GM19099 (cell line): Measurements from ENCODE around the gene HSD17B1.
A peak's percentile ranks its signal among the peaks of the same experiment; 100 is the strongest.

Experiments used
- POLR2A ChIP-seq: IDR thresholded peaks from 3 replicates; pipeline ENCODE4 v1.6.1; 2011; ENCODE audit warnings: low read depth; ENCODE audit not compliant: insufficient read length; ENCODE audit errors: extremely low read depth

Gene HSD17B1

DNA sequence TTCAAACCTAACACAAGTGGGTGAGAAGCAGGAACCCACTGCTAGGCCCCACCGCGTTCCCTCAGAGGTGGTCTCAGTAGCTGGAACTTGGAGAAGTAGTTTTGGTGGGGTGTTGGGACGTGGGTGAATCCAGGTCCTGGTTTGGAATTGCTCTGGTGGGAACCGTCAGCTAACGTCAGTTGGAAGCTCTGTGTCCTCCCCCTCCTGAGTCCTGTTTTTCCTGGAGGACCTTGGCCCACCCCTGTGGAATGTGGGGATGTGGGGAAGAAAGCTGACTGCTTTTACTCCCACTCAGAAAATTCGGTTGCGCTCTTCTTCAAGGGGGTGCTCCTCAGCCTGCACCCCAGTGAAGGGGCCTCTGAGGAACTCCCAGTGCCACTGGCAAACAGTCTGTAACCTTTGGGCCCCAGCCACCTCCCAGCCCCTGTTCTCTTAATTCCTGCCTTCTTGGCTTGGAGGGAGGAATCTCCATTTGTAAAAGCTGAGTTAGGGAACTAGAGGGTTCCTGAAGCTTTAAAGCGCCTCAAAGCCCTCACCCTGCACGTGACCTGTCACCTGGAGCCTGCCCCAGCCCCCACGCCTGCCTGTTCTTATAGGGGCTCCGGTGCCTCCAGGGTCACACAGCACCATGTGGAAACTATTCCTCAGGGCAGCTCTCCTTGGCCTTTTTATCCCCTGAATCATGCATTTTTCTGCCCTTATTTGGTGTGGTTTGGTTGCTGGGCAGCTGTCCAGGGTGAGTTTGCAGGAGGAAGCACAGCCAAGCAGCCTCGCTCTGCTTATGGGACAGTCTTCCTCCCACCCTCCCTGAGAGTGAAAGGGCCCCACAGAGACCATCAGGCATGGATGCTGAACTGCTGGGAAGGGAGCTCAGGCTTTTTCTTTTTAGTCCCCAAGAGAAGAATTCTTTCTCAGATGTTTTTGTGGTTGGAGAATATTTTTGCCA is 32.9 kb upstream of the HSD17B1 start:
- no peak for TF ChIP-seq POLR2A

DNA sequence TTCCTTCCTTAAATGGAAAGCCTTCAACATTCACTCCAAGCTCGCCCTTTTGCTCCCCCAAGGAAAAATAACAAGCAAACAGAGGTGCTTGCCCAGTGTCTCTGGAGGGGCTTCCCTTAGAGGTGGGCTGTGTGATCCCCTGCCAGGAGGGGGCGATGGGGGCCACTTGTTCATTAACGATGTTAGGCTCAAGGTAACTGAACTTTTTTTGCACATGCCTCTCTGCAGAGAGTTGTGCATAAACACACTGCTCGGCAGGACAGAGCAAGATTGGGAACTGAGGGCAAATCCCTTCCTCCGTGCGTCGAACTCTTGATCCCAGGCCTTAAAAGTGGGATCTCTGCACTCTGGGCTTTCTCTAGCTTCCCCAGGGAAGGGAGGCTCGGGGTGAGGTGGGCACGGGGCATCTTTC is 32.2 kb upstream of the HSD17B1 start:
- no peak for TF ChIP-seq POLR2A

DNA sequence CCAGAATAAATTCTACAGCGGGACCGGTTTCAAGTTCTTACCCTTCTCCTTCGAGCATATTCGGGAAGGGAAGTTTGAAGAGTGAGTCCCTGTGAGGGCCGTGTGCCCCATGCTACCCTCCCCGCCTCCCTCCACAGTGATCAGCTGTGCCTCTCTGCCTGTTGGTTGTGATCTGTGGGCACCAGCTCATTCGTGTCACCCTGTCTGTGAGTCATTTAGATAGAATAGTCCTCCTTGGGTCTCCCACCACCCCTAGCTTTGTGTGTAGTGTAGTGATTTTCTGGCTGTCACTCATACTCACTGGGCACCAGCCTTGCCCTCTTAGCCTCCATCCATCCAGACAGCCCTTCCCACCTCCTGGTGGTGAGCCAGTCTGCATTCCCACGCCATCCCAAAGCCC is 31.7 kb upstream of the HSD17B1 start:
- no peak for TF ChIP-seq POLR2A

DNA sequence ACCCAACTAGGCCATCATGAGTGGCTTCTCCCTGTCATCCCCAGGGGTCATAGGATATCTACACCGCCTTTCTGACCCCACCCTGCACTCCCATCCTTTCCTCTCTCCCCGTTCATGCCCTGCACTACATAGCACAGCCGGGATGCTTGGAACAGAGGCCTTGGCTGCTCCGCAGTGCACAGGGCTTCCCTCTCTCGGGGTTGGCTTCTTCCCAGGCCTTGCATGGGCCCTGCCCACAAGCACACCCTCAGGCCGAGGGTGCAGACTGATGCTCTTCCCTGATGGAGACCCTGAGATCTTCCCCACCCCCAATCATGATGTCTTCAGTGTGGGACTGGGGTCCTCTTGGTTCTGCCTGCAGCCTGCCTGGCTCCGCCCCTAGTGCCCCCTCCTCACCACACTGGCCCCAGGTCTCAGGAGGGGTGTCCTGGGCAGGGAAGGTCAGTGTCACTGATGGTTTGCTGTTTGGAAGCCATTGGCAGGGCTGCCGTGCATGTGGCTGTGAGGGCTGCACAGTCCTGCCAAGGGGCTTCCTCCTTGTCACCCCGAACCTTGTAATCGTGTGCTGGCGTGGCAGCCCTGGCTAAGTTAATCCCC is 31.0 kb upstream of the HSD17B1 start:
- TF ChIP-seq POLR2A, result no peak

DNA sequence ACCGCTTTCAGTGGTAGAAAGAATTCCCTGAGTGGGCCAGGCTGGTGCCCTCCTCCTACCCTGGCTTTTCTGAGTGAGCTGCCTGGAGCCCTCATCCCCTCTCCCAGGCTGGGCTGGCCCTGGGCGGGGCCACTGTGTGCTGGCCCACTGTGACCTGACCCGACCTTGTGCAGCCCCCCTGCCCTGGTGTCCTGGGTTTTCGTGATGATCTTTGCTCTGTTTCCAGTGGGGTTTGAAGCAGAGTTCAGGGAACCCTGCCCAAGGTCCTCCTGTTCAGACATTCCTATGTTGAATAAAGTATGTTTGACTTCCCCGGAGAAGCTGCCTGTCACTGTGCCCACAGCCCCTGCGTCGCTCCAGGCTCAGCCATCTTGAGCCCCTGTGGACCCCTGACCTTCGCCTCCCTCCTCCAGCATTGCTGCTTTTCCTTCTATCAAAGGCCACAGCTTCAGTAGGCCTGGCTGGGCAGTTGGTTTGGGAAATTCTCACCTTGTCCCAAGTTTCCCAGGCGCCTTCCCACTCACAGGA is 30.4 kb upstream of the HSD17B1 start:
- no peak for TF ChIP-seq POLR2A

DNA sequence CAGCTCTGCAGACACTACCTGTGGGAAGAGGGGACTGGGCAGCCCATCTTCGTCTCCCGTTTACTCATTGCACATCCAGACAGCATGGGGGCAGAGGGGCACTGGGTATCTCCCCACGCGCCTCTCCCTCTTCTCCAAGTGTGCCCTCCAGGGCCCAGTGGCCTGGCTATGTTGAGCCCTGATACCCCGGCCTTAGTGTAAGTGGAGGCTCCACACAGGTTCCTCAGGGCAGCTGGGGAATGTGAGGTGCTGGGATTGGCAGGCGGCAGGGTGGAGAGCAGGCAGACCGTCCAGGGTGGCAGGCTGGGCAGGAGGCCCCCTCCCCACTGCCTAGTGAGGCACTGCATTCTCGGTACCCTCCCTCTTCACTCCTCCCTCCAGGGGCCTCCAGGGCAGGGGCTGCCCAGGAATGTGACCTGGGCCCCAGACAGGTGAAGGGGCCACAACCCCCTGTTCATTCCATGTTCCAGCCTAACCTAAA is 29.9 kb upstream of the HSD17B1 start:
- no peak for TF ChIP-seq POLR2A

DNA sequence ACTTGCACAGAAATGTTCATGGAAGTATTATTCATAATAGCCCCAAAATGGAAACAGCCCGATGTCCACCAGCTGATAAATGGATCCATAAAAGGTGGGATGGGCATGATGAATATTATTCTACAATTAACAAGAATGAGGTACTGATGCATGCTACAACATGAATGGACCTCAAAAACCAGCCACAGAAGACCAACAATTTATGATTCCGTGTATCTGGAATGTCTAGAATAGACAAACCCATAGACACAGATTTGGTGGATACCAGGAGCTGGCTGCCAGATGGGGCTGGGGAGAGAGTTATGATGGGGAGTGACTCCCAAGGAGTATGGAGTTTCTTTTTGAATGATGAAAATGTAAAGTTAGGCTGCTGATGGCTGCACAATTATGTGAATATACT is 27.5 kb upstream of the HSD17B1 start:
- TF ChIP-seq POLR2A, result no peak

DNA sequence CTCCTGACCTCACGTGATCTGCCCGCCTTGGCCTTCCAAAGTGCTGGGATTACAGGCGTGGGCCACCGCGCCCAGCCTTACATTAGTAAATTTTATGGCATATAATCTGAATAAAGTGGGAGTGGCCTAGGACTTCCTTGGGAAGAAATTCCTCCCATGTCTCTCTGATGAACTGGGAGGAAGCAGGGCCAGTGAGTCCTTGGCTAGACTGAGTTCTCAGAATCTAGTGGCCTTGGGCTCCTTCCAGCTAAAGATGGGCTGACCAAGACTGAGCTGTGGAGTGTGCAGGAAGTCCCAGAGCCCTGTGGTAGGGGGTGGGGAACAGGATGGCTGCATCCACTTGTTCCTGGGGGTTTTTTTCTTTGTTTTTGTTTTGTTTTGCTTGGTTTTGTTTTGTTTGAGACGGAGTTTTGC is 26.7 kb upstream of the HSD17B1 start:
- TF ChIP-seq POLR2A, result no peak

DNA sequence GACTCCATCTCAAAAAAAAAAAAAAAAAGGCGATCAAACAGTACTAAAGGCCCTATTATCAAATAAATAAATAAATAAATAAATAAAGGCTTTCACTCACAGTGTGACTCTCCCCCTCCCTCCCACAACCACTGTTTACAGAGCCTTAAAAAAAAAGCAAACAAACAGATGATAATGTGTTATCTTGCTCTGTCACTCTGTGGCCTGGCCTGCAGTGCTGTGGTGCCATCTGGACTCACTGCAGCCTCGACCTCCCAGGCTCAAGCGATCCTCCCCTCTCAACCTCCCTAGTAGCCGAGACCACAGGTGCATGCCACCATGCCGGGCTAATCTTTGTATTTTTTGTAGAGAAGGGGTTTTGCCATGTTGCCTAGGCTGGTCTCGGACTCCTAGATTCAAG is 24.8 kb upstream of the HSD17B1 start:
- no peak for TF ChIP-seq POLR2A

DNA sequence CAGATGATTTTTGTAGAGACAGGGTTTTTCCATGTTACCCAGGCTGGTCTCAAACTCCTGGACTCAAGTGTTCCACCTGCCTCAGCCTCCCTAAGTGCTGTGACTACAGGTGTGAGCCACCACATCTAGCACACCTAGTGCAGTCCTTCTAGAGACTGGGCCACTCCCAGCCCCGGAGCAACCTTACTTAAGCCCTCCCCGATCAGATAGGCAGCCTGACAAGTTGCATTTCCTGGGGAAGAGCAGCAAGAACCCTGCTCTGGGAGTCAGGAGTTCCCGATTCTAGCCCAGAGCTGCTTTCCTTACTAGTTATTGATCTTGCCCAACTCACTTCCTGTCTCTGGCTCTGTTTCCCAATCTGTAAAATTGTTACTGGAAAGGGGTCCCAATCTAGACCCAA is 23.7 kb upstream of the HSD17B1 start:
- TF ChIP-seq POLR2A, result no peak

DNA sequence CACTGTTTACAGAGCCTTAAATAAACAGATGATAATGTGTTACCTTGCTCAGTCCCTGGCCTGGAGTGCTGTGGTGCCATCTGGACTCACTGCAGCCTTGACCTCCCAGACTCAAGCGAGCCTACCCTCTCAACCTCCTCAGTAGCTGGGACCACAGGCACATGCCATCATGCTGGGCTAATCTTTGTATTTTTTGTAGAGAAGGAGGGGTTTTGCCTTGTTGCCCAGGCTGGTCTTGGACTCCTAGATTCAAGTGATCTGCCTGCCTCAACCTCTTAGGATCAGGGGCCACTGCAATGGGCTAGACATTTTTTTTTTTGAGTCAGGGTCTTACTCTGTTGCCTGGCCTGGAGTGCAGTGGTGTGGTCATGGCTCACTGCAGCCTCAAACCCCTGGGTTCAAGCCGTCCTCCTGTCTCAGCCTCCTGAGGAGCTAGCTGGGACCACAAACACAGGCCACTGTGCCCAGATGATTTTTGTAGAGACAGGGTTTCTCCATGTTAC is 21.7 kb upstream of the HSD17B1 start:
- TF ChIP-seq POLR2A, result no peak

DNA sequence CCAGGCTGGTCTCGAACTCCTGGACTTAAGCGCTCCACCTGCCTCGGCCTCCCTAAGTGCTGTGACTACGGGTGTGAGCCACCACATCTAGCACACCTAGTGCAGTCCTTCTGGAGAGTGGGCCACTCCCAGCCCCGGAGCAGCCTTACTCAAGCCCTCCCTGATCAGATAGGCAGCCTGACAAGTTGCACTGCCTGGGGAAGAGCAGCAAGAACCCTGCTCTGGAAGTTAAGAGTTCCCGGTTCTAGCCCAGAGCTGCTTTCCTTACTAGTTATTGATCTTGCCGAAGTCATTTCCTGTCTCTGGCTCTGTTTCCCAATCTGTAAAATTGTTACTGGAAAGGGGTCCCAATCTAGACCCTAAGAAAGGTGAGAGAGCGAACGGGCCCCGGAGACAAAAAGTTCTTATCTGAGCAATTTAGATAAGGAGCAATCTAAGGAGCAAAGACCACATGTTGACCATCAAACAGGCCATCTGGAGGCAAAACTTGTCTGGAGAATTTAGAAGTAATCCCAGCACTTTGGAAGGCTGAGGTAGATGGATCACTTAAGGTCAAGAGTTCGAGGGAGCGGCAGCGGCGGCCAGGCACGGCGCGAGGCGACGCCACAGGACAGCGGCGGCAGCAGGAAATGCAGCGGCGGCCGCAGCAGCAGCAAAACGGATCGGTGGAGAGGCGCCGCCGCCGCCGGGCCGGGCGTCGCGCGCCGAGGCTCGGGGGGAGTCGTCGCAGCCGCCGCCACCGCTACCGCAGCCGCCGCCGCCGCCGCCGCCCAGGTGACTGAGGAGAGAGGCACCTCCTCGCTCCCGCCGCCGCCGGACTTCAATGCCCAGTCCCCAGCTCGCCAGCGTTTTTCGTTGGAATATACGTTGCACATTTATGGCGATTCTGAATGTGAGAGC is 21.0 kb upstream of the HSD17B1 start:
- TF ChIP-seq POLR2A, result peak; percentile 64

DNA sequence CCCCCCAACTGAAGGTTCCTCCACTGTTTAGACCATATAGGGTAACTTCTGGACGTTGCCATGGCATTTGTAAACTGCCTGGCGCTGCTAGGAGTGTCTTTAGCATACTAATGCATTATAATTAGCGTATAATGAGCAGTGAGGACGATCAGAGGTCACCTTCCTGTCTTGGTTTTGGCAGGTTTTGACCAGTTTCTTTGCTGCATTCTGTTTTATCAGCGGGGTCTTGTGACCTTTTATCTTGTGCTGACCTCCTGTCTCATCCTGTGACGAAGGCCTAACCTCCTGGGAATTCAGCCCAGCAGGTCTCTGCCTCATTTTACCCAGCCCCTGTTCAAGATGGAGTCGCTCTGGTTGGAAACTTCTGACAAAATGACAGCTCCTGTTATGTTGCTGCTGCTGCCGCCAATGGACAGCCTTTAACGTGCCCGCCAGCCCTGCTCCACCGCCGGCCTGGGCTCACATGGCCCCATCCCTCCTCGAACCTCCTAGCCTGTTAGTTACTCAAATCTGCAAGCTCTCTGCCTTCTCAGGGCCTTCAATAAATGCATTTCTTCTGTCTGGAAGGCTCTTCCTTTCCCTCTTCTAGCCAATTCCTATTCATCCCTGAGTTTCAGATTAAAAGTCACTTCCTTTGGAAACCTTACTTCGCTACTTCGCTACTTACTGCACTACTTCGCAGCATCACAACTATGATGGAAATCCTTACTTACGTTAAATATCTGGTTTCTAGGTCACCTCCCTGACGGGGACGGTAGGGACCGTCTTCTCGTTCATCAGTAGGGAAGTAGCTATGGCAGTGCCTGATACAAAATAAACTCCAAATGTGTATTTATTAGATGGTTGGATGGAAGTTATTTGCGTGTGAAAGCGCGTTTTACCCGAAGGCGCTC is 17.3 kb upstream of the HSD17B1 start:
- no peak for TF ChIP-seq POLR2A

DNA sequence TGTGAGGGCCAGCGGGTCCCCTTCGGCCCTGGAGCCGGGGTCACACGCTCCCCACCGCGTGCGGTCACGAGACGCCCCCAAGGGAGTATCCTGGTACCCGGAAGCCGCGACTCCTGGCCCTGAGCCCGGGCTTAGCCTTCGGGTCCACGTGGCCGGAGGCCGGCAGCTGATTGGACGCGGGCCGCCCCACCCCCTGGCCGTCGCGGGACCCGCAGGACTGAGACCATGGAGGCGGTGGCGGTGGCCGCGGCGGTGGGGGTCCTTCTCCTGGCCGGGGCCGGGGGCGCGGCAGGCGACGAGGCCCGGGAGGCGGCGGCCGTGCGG is 16.7 kb upstream of the HSD17B1 start, which contains the start of gene NAGLU:
NAGLU (plus strand) TSS at position 194 of the 324 bp plus-strand sequence; CDS start at position 226, 32 bp downstream.
- peak; percentile 85 for TF ChIP-seq POLR2A
